Measurements from ENCODE around the gene FAM111A.

The FAM111A gene

GRCh38 chr11:59141673-59142460 lies 789 bp upstream of the FAM111A start:
- Histone ChIP-seq H3K4me1 (ENCODE audit: control insufficient read depth in 1 of 2, insufficient read depth in 1 of 2, low read depth in 1 of 2, low read length in 1 of 2) (peaks cover 46 to 48% of the 10 kb centered on the region in 2 experiments), H3K27me3 (no peaks in the 10 kb centered on the region), H3K36me3 (no peaks in the 10 kb centered on the region), H3K4me3 (ENCODE audit: low read depth in 1 of 2, low read length in 1 of 2) (peak overlapping the region; percentile 91 to 96), H3K9me3 (no peaks in the 10 kb centered on the region), H3K27ac (peak overlapping the region; percentile 93)
- TF ChIP-seq CTCF (IDR thresholded peaks at IDR 0.05): no peak

GRCh38 chr11:59144096-59144495 lies 1.4 kb downstream of the FAM111A start:
- no peaks in the 10 kb centered on the region for H3K27me3 ChIP-seq
- TF ChIP-seq CTCF (IDR thresholded peaks at IDR 0.05): no peak
- peak overlapping the region; percentile 64 to 76 for H3K4me3 ChIP-seq (ENCODE audit: low read depth in 1 of 2, low read length in 1 of 2)
- no peaks in the 10 kb centered on the region for H3K9me3 ChIP-seq
- H3K36me3 ChIP-seq: peaks cover 8% of the 10 kb centered on the region
- H3K4me1 ChIP-seq (ENCODE audit: control insufficient read depth in 1 of 2, insufficient read depth in 1 of 2, low read depth in 1 of 2, low read length in 1 of 2): peaks cover 46 to 48% of the 10 kb centered on the region in 2 experiments
- peak overlapping the region; percentile 93 for H3K27ac ChIP-seq

- peaks cover 12% of the 10 kb centered on the region for H3K36me3 ChIP-seq
- TF ChIP-seq CTCF (IDR thresholded peaks at IDR 0.05): no peak
- peak overlapping the region; percentile 93 for H3K27ac ChIP-seq
- H3K9me3 ChIP-seq: no peaks in the 10 kb centered on the region
- no peaks in the 10 kb centered on the region for H3K27me3 ChIP-seq
- peak overlapping the region; percentile 64 to 76 for H3K4me3 ChIP-seq (ENCODE audit: low read depth in 1 of 2, low read length in 1 of 2)
- H3K4me1 ChIP-seq (ENCODE audit: control insufficient read depth in 1 of 2, insufficient read depth in 1 of 2, low read depth in 1 of 2, low read length in 1 of 2): peaks cover 46 to 48% of the 10 kb centered on the region in 2 experiments
Observed at GRCh38 chr11:59144579-59145345, 2.1 kb downstream of the FAM111A start.

GRCh38 chr11:59145534-59145933 lies 2.9 kb downstream of the FAM111A start:
- peak overlapping the region; percentile 64 to 76 for H3K4me3 ChIP-seq (ENCODE audit: low read depth in 1 of 2, low read length in 1 of 2)

GRCh38 chr11:59151761-59152160 lies 9.1 kb downstream of the FAM111A start:
- Histone ChIP-seq H3K9me3 (no peaks in the 10 kb centered on the region), H3K27ac (peak overlapping the region; percentile 22), H3K36me3 (peaks cover 43% of the 10 kb centered on the region), H3K4me3 (ENCODE audit: low read depth in 1 of 2, low read length in 1 of 2) (no peak overlapping the region), H3K27me3 (no peaks in the 10 kb centered on the region), H3K4me1 (ENCODE audit: control insufficient read depth in 1 of 2, insufficient read depth in 1 of 2, low read depth in 1 of 2, low read length in 1 of 2) (peaks cover 0 to under 1% of the 10 kb centered on the region in 2 experiments)
- TF ChIP-seq CTCF (IDR thresholded peaks at IDR 0.05): no peak

More at GRCh38 chr11:59145534-59145933, 2.9 kb downstream of the FAM111A start:
- peaks cover 46 to 48% of the 10 kb centered on the region in 2 experiments for H3K4me1 ChIP-seq (ENCODE audit: control insufficient read depth in 1 of 2, insufficient read depth in 1 of 2, low read depth in 1 of 2, low read length in 1 of 2)
- H3K27me3 ChIP-seq: no peaks in the 10 kb centered on the region
- H3K27ac ChIP-seq: peak overlapping the region; percentile 93
- peaks cover 17% of the 10 kb centered on the region for H3K36me3 ChIP-seq
- no peak for TF ChIP-seq CTCF (IDR thresholded peaks at IDR 0.05)
- no peaks in the 10 kb centered on the region for H3K9me3 ChIP-seq

Data from neutrophil (primary cell).